Epithelial cell of proximal tubule (primary cell): ENCODE results near the gene ASXL1. TPM values are rescaled to one million over a fixed set of nuclear protein-coding genes. Genes with fewer than 3 reads are reported as not detected.

Experiments
- DNase-seq: peaks from one replicate; pipeline ENCODE4 v3.0.0-alpha.2; 2011; ENCODE audit warnings: low read depth
- H3K4me3 ChIP-seq: 2 replicates; pipeline ENCODE4 v1.5.1; 2011; ENCODE audit warnings: low read depth, mild to moderate bottlenecking, low read length
- CTCF ChIP-seq: conservative IDR thresholded peaks from 2 replicates; pipeline ENCODE4 v1.5.1; 2012; ENCODE audit warnings: low read depth, mild to moderate bottlenecking, low read length
- total RNA-seq: library from RNA; depleted of rRNA; stranded (reverse); fragments of >200 nt; gene quantifications from 2 replicates; pipeline ENCODE4 v1.2.3, GENCODE V29; 2015

Gene ASXL1
- total RNA-seq, 1 donor from 2014 or later, result 34.2 TPM

- no peak overlapping the region for H3K4me3 ChIP-seq
- no peak for TF ChIP-seq CTCF
- DNase-seq, result no peak
These were observed 82.1 kb downstream of the ASXL1 start for GRCh38 chr20:32440069-32440757.

DNA sequence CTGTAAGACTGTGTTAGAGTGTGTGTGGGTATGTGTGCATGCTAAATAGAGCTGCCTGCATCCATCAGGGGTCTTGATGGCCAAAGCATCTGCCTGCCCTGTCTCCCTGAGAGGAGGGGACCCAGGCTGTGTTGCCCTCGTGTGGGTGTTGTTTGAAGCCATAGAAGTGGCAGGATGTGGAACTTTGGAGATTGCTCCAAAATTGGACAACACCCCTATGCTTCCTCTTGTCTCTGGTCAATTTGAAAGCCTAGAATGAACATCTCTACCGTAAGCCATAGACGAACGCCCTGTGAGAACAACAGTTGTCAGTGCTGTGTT lies 82.6 kb downstream of the ASXL1 start:
- DNase-seq, result no peak
- H3K4me3 ChIP-seq, result no peak overlapping the region
- TF ChIP-seq CTCF, result no peak

DNA sequence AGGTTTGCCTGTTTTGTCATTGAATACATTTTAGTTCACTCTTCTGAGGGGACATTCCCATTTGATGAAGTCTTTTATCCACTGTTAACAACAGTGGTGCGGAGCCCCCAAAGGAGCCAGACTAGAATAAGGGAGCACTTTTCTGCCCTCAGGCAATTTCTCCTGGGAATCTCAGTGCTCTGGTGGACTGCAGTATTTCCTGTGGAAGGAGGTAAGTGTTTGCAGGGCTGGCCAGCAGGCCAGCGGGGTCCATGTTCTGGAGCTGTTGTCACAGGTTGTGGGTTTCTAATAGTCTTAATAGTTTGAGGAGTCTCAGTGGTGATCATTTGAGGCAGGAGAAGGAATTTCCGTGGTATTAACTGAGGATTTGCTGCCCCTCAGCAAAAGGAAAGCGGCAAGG lies 83.5 kb downstream of the ASXL1 start:
- DNase-seq, result no peak
- no peak overlapping the region for H3K4me3 ChIP-seq
- no peak for TF ChIP-seq CTCF

GRCh38 chr20:32442630-32443373 lies 84.7 kb downstream of the ASXL1 start:
- DNase-seq, result no peak
- TF ChIP-seq CTCF, result no peak
- H3K4me3 ChIP-seq, result no peak overlapping the region

GRCh38 chr20:32443386-32443974 lies 85.3 kb downstream of the ASXL1 start:
- no peak for DNase-seq
- no peak overlapping the region for H3K4me3 ChIP-seq
- TF ChIP-seq CTCF, result no peak

- DNase-seq, result no peak
These were observed 86.5 kb downstream of the ASXL1 start for GRCh38 chr20:32444474-32445220.

More at GRCh38 chr20:32444474-32445220, 86.5 kb downstream of the ASXL1 start:
- H3K4me3 ChIP-seq, result no peak overlapping the region
- no peak for TF ChIP-seq CTCF
